Spleen (tissue), 7 donors: Measurements from ENCODE around the gene POMGNT2.

Source experiments
- POLR2A ChIP-seq, 3 donors: fragments of 450-650 bp; IDR thresholded peaks; one replicate each; pipeline ENCODE4 v1.5.1; 2017; ENCODE audit warnings: antibody characterized with exemption in 3 of 3, mild to moderate bottlenecking in 1 of 3
- POLR2AphosphoS5 ChIP-seq, 3 donors: sonication (generic); formaldehyde crosslinking; IDR thresholded peaks; one replicate each; pipeline ENCODE4 v1.5.1; 2017; ENCODE audit warnings: antibody characterized with exemption in 3 of 3
- TF ChIP-seq, protein P1 (sequence below), 11 experiments: fragments of 200-600 bp in 7 of 11; fragments of 450-650 bp in 4 of 11; sonication (generic) in 4 of 11; IDR thresholded peaks in 8 of 11; conservative IDR thresholded peaks in 3 of 11; 1 replicate in 7 of 11; 2 replicates in 4 of 11; pipeline versions ENCODE4 v1.4.0 to v1.8.0; 2016 to 2021; ENCODE audit warnings: antibody characterized with exemption in 11 of 11, inconsistent platforms in 4 of 11, mild to moderate bottlenecking in 1 of 11
- donor health status: DM: no; HTN: no; CAD: no; lungs with moderate emphysema.
- donor health status: DM: no; HTN: no; CAD: no.
- donor health status: DM: no; HTN: no; CAD: no.

DNA sequence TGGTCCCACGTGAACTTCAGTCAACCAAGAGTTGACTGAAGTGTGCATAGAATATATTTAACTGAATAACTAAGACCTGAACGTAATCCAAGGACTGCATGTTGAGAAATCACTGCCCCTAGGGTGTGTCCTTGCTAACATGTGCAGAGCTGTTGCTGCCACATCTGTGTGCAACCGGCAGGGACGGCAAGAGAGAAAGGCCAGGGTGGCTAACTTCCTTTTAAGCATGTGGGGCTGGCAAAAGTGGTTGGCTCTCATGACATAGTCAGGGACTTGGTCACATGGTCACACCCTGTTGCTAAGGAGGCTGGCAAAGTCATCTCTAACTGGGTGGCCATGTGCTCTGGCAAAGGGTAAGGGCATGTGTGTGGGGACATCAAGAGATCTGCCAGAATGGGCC, 74.4 kb downstream of the POMGNT2 start:
- TF ChIP-seq, protein P1, sequence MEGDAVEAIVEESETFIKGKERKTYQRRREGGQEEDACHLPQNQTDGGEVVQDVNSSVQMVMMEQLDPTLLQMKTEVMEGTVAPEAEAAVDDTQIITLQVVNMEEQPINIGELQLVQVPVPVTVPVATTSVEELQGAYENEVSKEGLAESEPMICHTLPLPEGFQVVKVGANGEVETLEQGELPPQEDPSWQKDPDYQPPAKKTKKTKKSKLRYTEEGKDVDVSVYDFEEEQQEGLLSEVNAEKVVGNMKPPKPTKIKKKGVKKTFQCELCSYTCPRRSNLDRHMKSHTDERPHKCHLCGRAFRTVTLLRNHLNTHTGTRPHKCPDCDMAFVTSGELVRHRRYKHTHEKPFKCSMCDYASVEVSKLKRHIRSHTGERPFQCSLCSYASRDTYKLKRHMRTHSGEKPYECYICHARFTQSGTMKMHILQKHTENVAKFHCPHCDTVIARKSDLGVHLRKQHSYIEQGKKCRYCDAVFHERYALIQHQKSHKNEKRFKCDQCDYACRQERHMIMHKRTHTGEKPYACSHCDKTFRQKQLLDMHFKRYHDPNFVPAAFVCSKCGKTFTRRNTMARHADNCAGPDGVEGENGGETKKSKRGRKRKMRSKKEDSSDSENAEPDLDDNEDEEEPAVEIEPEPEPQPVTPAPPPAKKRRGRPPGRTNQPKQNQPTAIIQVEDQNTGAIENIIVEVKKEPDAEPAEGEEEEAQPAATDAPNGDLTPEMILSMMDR (IDR thresholded peaks at IDR 0.05 in 8 of 11, conservative IDR thresholded peaks at IDR 0.05 in 3 of 11), result no peak
- no peak for TF ChIP-seq POLR2AphosphoS5 (IDR thresholded peaks at IDR 0.05)
- TF ChIP-seq POLR2A (IDR thresholded peaks at IDR 0.05), result no peak
